ENCODE data around the gene PCLO. TPM values are rescaled to one million over a fixed set of nuclear protein-coding genes. Genes with fewer than 3 reads are reported as not detected.

The PCLO gene
- total and polyA plus RNA-seq, 2 of the 8 experiments (the other 6 are each of a cell fraction or from before 2014, with no cell fraction given) = 1.5 to 3.2 TPM

DNA sequence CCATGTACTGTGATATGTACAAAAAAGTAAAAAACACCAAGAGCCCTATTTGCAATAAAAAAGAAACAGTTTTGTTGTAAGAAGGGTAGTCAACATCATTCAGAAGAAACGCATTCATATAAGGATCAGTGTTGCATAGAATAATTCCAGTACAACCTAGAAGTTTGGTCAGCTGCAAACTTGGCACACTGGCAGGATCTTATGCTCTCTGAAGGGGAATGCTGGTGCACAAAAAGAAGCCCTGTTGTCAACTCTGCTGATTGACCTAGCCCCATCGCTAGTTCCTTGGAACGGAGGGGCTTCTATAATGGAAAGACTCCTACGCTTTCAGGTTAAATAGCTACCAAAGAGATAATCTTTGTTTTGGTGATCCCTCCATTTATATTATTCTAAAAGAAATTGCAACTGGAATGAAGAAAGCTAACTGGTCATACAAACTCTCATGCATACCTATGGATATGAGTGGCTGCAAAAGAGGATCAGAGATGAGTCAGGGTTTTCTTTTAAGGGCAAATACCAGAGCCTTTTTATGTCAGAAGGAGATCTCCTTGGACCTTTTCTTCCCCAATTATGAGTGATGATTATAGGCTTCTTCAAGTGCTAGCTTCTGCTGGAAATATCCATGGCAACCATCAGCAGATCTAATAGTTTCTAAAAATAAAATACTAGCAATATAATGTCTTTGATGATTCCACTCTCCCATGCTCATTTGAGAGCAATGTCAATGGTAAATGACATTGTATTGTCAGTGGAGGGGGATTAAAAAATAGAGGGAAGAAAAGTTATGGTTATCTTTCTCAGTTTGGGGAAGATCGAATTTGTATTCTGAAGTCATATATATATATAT is 406.8 kb downstream of the PCLO start (continued):
- TF ChIP-seq TBP (IDR thresholded peaks at IDR 0.05; ENCODE audit: low read depth, low read length) (no peak), NRF1 (IDR thresholded peaks at IDR 0.05; ENCODE audit: low read depth, low read length) (no peak), SIN3A (conservative IDR thresholded peaks at IDR 0.05 in 1 of 2, IDR thresholded peaks at IDR 0.05 in 1 of 2; ENCODE audit: low read depth in 1 of 2, low read length in 2 of 2) (no peak), RAD21 (IDR thresholded peaks at IDR 0.05 in 1 of 2, conservative IDR thresholded peaks at IDR 0.05 in 1 of 2; ENCODE audit: low read depth in 2 of 2, low read length in 2 of 2) (no peak), SP2 (IDR thresholded peaks at IDR 0.05; ENCODE audit: low read length) (no peak), RNF2 (IDR thresholded peaks at IDR 0.05; ENCODE audit: borderline replicate concordance, low read depth, low read length, missing control alignments, poor library complexity, severe bottlenecking) (no peak), RBBP5 (IDR thresholded peaks at IDR 0.05; ENCODE audit: borderline replicate concordance, low read depth, low read length) (no peak), SP1 (IDR thresholded peaks at IDR 0.05; ENCODE audit: low read depth, low read length) (no peak)
- TF ChIP-seq, protein P1, sequence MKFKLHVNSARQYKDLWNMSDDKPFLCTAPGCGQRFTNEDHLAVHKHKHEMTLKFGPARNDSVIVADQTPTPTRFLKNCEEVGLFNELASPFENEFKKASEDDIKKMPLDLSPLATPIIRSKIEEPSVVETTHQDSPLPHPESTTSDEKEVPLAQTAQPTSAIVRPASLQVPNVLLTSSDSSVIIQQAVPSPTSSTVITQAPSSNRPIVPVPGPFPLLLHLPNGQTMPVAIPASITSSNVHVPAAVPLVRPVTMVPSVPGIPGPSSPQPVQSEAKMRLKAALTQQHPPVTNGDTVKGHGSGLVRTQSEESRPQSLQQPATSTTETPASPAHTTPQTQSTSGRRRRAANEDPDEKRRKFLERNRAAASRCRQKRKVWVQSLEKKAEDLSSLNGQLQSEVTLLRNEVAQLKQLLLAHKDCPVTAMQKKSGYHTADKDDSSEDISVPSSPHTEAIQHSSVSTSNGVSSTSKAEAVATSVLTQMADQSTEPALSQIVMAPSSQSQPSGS (IDR thresholded peaks at IDR 0.05; ENCODE audit: low read length) = no peak
- TF ChIP-seq, protein P2, sequence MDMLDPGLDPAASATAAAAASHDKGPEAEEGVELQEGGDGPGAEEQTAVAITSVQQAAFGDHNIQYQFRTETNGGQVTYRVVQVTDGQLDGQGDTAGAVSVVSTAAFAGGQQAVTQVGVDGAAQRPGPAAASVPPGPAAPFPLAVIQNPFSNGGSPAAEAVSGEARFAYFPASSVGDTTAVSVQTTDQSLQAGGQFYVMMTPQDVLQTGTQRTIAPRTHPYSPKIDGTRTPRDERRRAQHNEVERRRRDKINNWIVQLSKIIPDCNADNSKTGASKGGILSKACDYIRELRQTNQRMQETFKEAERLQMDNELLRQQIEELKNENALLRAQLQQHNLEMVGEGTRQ (IDR thresholded peaks at IDR 0.05; ENCODE audit: low read length) = no peak
